ENCODE data around the gene RPL22. TPM values are rescaled to one million over a fixed set of nuclear protein-coding genes. Genes with fewer than 3 reads are reported as not detected.

The RPL22 gene
- polyA plus RNA-seq, 1 donor (not counting 4 experiments of a cell fraction or from before 2014, with no cell fraction given) = 421 TPM

GRCh38 chr1:6224718-6225117 lies 25.3 kb upstream of the RPL22 start:
- Histone ChIP-seq H3K9me3 (ENCODE audit: control insufficient read depth, low read depth, low read length) (no peaks in the 10 kb centered on the region), H3K36me3 (ENCODE audit: control insufficient read depth in 2 of 2, extremely low read depth in 1 of 2, insufficient read depth in 2 of 2, low read length in 2 of 2) (peaks cover 20 to 36% of the 10 kb centered on the region in 2 experiments), H3K9me1 (ENCODE audit: control insufficient read depth, extremely low read depth, insufficient read depth, low read length) (no peaks in the 10 kb centered on the region), H4K20me1 (ENCODE audit: control insufficient read depth, extremely low read depth, insufficient read depth, low read length) (no peaks in the 10 kb centered on the region), H3K27me3 (ENCODE audit: control insufficient read depth, extremely low read depth, insufficient read depth, low read length) (no peaks in the 10 kb centered on the region), H3K4me3 (ENCODE audit: control insufficient read depth in 2 of 3, extremely low read depth in 1 of 3, insufficient read depth in 2 of 3, low read depth in 1 of 3, low read length in 3 of 3) (no peak overlapping the region), H2AFZ (ENCODE audit: control insufficient read depth, low read length) (no peak overlapping the region), H3K79me2 (ENCODE audit: control insufficient read depth, insufficient read depth, low read length) (no peaks in the 10 kb centered on the region), H3K4me2 (ENCODE audit: control insufficient read depth, extremely low read depth, insufficient read depth, low read depth, low read length) (no peak overlapping the region), H3K4me1 (ENCODE audit: control insufficient read depth, extremely low read depth, insufficient read depth, low read length) (peaks cover 14% of the 10 kb centered on the region), H3K27ac (ENCODE audit: control insufficient read depth, insufficient read depth, low read length) (no peak overlapping the region), H3K9ac (ENCODE audit: control insufficient read depth, extremely low read depth, insufficient read depth, low read length) (no peak overlapping the region)
- DNase-seq (ENCODE audit: low read depth, low spot score) = no peak
- TF ChIP-seq CTCF (optimal IDR thresholded peaks at IDR 0.05 in 1 of 3, IDR thresholded peaks at IDR 0.05 in 1 of 3, conservative IDR thresholded peaks at IDR 0.05 in 1 of 3; ENCODE audit: extremely low read depth in 1 of 3, insufficient read depth in 2 of 3, low read length in 3 of 3) (no peak), EZH2 (IDR thresholded peaks at IDR 0.05; ENCODE audit: low read length) (no peak)
- no peak for FAIRE-seq
- dilution Hi-C loops (cut with MboI; ENCODE audit: extremely low pct_ligation_motif_present, low sequenced_read_pairs) = no loop called here

DNA sequence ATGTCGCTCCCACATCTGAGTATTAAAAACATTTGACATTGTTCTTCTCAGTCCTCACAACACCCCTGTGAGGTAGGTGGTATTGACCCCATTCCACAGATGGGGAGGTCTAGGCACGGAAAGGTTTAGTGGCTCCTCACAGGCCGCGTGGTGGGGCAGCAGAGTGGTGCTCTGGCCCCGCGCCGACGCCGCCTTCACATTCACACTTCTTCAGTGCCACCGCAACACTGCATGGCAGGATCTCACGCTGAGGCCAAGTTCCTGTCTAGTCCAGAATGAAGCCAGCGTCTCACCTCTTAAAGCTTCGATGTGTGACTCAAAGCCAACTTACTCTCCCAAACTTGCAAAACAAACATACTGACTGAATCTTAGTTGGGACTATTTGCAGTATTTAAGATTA lies 24.2 kb upstream of the RPL22 start:
- TF ChIP-seq EZH2 (IDR thresholded peaks at IDR 0.05; ENCODE audit: low read length) (no peak), CTCF (optimal IDR thresholded peaks at IDR 0.05 in 1 of 3, IDR thresholded peaks at IDR 0.05 in 1 of 3, conservative IDR thresholded peaks at IDR 0.05 in 1 of 3; ENCODE audit: extremely low read depth in 1 of 3, insufficient read depth in 2 of 3, low read length in 3 of 3) (no peak)
- H3K4me3 ChIP-seq (ENCODE audit: control insufficient read depth in 2 of 3, extremely low read depth in 1 of 3, insufficient read depth in 2 of 3, low read depth in 1 of 3, low read length in 3 of 3) = no peak overlapping the region
- dilution Hi-C loops (cut with MboI; ENCODE audit: extremely low pct_ligation_motif_present, low sequenced_read_pairs) = no loop called here
- peaks cover 14% of the 10 kb centered on the region for H3K4me1 ChIP-seq (ENCODE audit: control insufficient read depth, extremely low read depth, insufficient read depth, low read length)
- H3K9me3 ChIP-seq (ENCODE audit: control insufficient read depth, low read depth, low read length) = no peaks in the 10 kb centered on the region
- no peaks in the 10 kb centered on the region for H4K20me1 ChIP-seq (ENCODE audit: control insufficient read depth, extremely low read depth, insufficient read depth, low read length)
- DNase-seq (ENCODE audit: low read depth, low spot score) (no peak), FAIRE-seq (no peak)
- no peaks in the 10 kb centered on the region for H3K9me1 ChIP-seq (ENCODE audit: control insufficient read depth, extremely low read depth, insufficient read depth, low read length)
- H3K9ac ChIP-seq (ENCODE audit: control insufficient read depth, extremely low read depth, insufficient read depth, low read length) = no peak overlapping the region
- H3K4me2 ChIP-seq (ENCODE audit: control insufficient read depth, extremely low read depth, insufficient read depth, low read depth, low read length) = no peak overlapping the region
- H2AFZ ChIP-seq (ENCODE audit: control insufficient read depth, low read length) = no peak overlapping the region
- no peaks in the 10 kb centered on the region for H3K27me3 ChIP-seq (ENCODE audit: control insufficient read depth, extremely low read depth, insufficient read depth, low read length)
- no peaks in the 10 kb centered on the region for H3K79me2 ChIP-seq (ENCODE audit: control insufficient read depth, insufficient read depth, low read length)
- no peak overlapping the region for H3K27ac ChIP-seq (ENCODE audit: control insufficient read depth, insufficient read depth, low read length)
- H3K36me3 ChIP-seq (ENCODE audit: control insufficient read depth in 2 of 2, extremely low read depth in 1 of 2, insufficient read depth in 2 of 2, low read length in 2 of 2) = peaks cover 20 to 36% of the 10 kb centered on the region in 2 experiments

Measured in keratinocyte (primary cell).